AG04450 (cell line): ENCODE measurements around the gene LRP8. TPM values are rescaled to one million over a fixed set of nuclear protein-coding genes. Genes with fewer than 3 reads are reported as not detected.

Experiments used
- CTCF ChIA-PET: fragments of 300-600, 350-600 bp; formaldehyde crosslinking; extraction: SDS; loops from one replicate; lab custom pipeline; 2022; ENCODE audit warnings: antibody characterized with exemption, inconsistent platforms; lab: Charles Lee
- POLR2A ChIA-PET: fragments of 350-600 bp; formaldehyde crosslinking; extraction: SDS; loops from one replicate; lab custom pipeline; 2021; ENCODE audit warnings: antibody characterized with exemption, inconsistent platforms; lab: Yijun Ruan, JAX
- DNase-seq: peaks from one replicate; pipeline ENCODE4 v3.0.0-alpha.2; 2011; ENCODE audit warnings: low read depth, low spot score
- H3K27ac ChIP-seq: one replicate; pipeline ENCODE4 v1.5.1; 2012; ENCODE audit warnings: low read depth, low read length, control low read depth
- H3K27me3 ChIP-seq: one replicate; pipeline ENCODE4 v1.6.0; 2012; ENCODE audit warnings: low read length; ENCODE audit not compliant: control insufficient read depth, insufficient read depth
- H3K4me3 ChIP-seq: 2 replicates; pipeline ENCODE4 v1.5.1; 2011; ENCODE audit warnings: mild to moderate bottlenecking, low read depth, low read length, control low read depth
- H3K9me3 ChIP-seq: 2 replicates; pipeline ENCODE4 v1.5.1; 2012; ENCODE audit warnings: low read length; ENCODE audit not compliant: control insufficient read depth, insufficient read depth
- polyA plus RNA-seq: library from polyadenylated mRNA; depleted of rRNA; stranded (reverse); fragments of >200 nt; gene quantifications from 2 replicates; pipeline ENCODE4 v1.2.3, GENCODE V29; 2011; rRNA removed
- TF ChIP-seq, protein P1 (sequence below): IDR thresholded peaks from 2 replicates; pipeline ENCODE4 v1.5.1; 2011; ENCODE audit warnings: low read depth, low read length, control low read depth, inconsistent platforms

Gene LRP8
- polyA plus RNA-seq, 1 experiment = 5.0 TPM

DNA sequence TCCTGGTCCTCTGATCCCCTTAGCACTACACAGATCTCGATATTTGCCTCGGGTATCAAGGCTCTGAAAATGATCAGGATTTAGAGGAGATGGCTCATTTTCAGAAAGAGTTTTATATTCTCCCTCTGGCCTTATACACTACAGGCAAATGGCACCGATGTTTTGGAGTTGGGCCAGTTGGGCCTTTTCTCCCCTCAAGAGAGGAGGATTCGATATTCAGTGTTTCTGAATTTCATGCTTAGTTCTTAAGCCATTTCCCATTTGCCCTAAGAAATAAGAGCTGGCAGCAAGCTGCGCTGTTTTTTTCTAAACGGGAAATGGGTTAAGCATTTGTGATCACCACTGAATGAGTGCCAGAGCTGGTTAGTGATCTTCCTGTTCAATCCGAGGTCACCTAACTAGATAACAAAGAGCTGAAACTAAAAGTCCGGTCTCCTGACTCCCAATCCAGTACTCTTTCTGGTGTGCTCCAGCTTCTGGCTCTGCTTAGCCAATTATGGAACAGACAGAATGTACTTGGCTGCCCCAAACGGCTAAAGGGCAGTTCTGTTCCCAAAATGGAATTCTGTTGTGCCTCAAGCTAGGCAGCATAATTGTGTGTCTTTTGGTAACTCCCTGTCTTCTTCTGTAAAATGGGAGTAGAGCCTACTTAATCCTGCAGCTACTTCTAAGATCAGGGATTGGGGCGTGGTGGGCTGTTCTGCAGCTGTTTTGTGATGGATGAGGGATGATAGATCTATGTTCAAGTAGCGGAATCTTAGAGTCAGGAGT is 132.4 kb downstream of the LRP8 start:
- DNase-seq = no peak
- Histone ChIP-seq H3K4me3 (no peak overlapping the region), H3K27me3 (no peaks in the 10 kb centered on the region), H3K27ac (no peak overlapping the region), H3K9me3 (no peaks in the 10 kb centered on the region)
- TF ChIP-seq, protein P1, sequence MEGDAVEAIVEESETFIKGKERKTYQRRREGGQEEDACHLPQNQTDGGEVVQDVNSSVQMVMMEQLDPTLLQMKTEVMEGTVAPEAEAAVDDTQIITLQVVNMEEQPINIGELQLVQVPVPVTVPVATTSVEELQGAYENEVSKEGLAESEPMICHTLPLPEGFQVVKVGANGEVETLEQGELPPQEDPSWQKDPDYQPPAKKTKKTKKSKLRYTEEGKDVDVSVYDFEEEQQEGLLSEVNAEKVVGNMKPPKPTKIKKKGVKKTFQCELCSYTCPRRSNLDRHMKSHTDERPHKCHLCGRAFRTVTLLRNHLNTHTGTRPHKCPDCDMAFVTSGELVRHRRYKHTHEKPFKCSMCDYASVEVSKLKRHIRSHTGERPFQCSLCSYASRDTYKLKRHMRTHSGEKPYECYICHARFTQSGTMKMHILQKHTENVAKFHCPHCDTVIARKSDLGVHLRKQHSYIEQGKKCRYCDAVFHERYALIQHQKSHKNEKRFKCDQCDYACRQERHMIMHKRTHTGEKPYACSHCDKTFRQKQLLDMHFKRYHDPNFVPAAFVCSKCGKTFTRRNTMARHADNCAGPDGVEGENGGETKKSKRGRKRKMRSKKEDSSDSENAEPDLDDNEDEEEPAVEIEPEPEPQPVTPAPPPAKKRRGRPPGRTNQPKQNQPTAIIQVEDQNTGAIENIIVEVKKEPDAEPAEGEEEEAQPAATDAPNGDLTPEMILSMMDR = no peak
- CTCF ChIA-PET = interaction anchor here (0.6 to 2.0 kb wide), 3 partner anchors 9 to 275 kb away, joined by 3 to 11 read pairs (median 3); no protein-coding TSS in a partner anchor
- POLR2A ChIA-PET = interaction anchor here (0.5 to 0.7 kb wide), 2 partner anchors 132 to 153 kb away, joined by 3 read pairs; no protein-coding TSS in a partner anchor

Other genes with a start within 250 kb of the LRP8 start
- gene SLC1A7, start 185.4 kb downstream of the LRP8 start, polyA plus RNA-seq = 0.05 and 0.11 TPM in 2 replicates
- gene CPT2, start 131.2 kb downstream of the LRP8 start, polyA plus RNA-seq = 17.6 and 18.8 TPM in 2 replicates
- gene CZIB, start 107.4 kb downstream of the LRP8 start, polyA plus RNA-seq = 82.5 and 89.6 TPM in 2 replicates
- gene MAGOH, start 89.6 kb downstream of the LRP8 start, polyA plus RNA-seq = 20.3 and 37.6 TPM in 2 replicates
- not detected in 2 replicates for gene DMRTB1, start 131.3 kb upstream of the LRP8 start, polyA plus RNA-seq